Nephron (organoid): ENCODE data around the gene CHGA.

Source experiments
- H3K27ac Mint-ChIP-seq, 3 experiments: 2 replicates each; pipeline ENCODE4 v1.8.0; 2020; ENCODE audit warnings: mixed read lengths in 3 of 3, mild to moderate bottlenecking in 2 of 3, moderate library complexity in 1 of 3
- H3K27me3 Mint-ChIP-seq: 2 replicates; pipeline ENCODE4 v1.8.0; 2021; ENCODE audit warnings: low read depth, mild to moderate bottlenecking, moderate library complexity, mixed read lengths
- H3K36me3 Mint-ChIP-seq: 2 replicates; pipeline ENCODE4 v1.8.0; 2020; ENCODE audit warnings: low read depth, mixed read lengths
- H3K4me1 Mint-ChIP-seq: 2 replicates; pipeline ENCODE4 v1.8.0; 2020; ENCODE audit warnings: mixed read lengths
- H3K4me3 Mint-ChIP-seq, 3 experiments: 2 replicates each; pipeline ENCODE4 v1.8.0; 2020; ENCODE audit warnings: mild to moderate bottlenecking in 3 of 3, mixed read lengths in 3 of 3, moderate library complexity in 2 of 3
- H3K9me3 Mint-ChIP-seq: 2 replicates; pipeline ENCODE4 v1.8.0; 2020; ENCODE audit warnings: mixed read lengths
- CTCF ChIP-seq, 3 experiments: fragments of 200-600 bp; sonication (generic); IDR thresholded peaks; one replicate each; pipeline ENCODE4 v1.5.0; 2021; ENCODE audit warnings: antibody characterized with exemption in 3 of 3; ENCODE audit not compliant: unreplicated experiment in 3 of 3

Gene CHGA

DNA sequence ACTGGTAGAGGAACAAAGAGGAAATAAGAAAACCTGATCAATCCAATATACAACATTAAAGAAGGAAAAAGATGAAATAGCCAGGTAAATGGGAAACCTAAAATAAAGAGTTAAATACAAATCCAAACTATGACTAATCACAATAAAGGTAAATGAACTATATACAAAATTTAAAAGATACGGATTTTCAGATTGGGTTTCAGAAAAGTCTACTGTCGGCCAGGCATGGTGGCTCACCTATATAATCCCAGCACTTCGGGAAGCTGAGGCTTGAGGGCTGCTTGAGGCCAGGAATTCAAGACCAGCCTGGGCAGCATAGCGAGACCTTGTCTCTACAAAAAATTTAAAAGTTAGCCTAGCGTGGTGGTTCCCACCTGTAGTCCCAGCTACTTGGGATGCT is 39.9 kb upstream of the CHGA start:
- Mint-ChIP-seq H3K4me3 (no peak overlapping the region), H3K4me1 (peaks cover 1% of the 10 kb centered on the region), H3K27me3 (peaks cover 70% of the 10 kb centered on the region), H3K9me3 (peaks cover 8% of the 10 kb centered on the region), H3K36me3 (no peaks in the 10 kb centered on the region), H3K27ac (no peak overlapping the region)
- TF ChIP-seq CTCF (IDR thresholded peaks at IDR 0.05; ENCODE audit: unreplicated experiment in 3 of 3): no peak

GRCh38 chr14:92884410-92884809 is 38.5 kb upstream of the CHGA start:
- Mint-ChIP-seq H3K4me3 (no peak overlapping the region), H3K36me3 (no peaks in the 10 kb centered on the region), H3K9me3 (peaks cover 10% of the 10 kb centered on the region), H3K27ac (no peak overlapping the region), H3K4me1 (no peaks in the 10 kb centered on the region), H3K27me3 (peaks cover 78% of the 10 kb centered on the region)
- no peak for TF ChIP-seq CTCF (IDR thresholded peaks at IDR 0.05; ENCODE audit: unreplicated experiment in 3 of 3)

DNA sequence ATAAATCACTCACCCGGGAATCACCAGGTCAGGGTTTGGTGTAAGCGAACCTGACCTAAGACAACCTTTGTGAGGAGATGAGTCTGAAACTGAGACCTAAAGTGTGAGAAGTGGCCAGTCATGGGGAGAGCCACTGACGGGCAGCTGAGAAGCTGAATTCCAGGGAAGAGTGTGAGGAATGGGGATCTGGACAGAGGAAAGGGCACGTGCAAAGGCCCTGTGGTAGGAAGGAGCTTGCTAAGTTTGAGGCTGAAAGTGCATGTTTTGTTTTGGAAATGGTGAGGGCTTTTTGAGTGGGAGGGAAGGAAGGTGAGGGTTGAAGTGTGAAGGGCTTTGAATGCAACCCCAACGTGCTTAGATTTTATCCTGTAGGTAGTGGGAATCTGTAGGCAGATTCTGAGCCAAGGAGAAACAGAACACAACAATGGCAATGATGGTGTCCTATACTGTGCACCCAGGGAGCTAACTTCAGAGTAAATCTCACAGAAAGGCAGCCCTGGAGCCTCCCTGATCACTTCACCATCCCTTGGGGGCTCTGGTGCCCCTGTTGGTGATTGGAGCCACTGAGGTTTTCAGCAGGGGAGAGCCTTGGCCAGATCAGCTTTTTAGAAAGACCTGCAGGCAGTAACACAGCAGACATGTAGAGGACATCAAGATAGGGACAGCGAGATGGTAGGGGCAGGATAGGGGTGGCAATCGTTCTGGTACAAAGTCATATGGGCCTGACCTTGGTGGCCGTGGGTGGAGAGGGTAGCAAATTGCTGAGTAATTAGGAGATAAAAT is 37.5 kb upstream of the CHGA start:
- Mint-ChIP-seq H3K4me1 (no peaks in the 10 kb centered on the region), H3K36me3 (no peaks in the 10 kb centered on the region), H3K27ac (no peak overlapping the region), H3K9me3 (peaks cover 10% of the 10 kb centered on the region), H3K4me3 (no peak overlapping the region), H3K27me3 (peaks cover 73% of the 10 kb centered on the region)
- no peak for TF ChIP-seq CTCF (IDR thresholded peaks at IDR 0.05; ENCODE audit: unreplicated experiment in 3 of 3)

GRCh38 chr14:92886337-92886736 is 36.6 kb upstream of the CHGA start:
- Mint-ChIP-seq H3K27me3 (peaks cover 72% of the 10 kb centered on the region), H3K9me3 (peaks cover 10% of the 10 kb centered on the region), H3K36me3 (no peaks in the 10 kb centered on the region), H3K4me1 (no peaks in the 10 kb centered on the region), H3K27ac (no peak overlapping the region), H3K4me3 (no peak overlapping the region)
- TF ChIP-seq CTCF (IDR thresholded peaks at IDR 0.05; ENCODE audit: unreplicated experiment in 3 of 3): no peak

DNA sequence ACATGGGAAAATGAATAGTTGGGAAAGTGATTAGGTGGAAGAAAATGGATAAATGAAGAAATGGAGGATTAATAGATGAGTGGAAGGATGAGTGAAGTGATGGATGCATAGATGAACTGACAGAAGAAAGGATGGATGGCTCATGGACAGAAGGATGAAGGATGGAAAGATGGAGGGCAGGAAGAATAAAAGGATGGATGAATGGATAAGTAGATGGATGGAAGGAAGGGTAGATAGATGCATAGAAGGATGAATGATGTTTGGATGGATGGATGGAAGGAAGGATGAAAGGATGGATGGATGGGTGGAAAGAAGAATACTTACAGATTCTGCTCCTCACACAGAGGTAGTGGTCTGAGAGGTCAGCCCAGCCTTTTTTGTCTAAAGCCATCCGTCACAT is 35.8 kb upstream of the CHGA start:
- TF ChIP-seq CTCF (IDR thresholded peaks at IDR 0.05; ENCODE audit: unreplicated experiment in 3 of 3): no peak
- no peak overlapping the region for H3K4me3 Mint-ChIP-seq
- no peak overlapping the region for H3K27ac Mint-ChIP-seq
- H3K4me1 Mint-ChIP-seq: no peaks in the 10 kb centered on the region
- H3K36me3 Mint-ChIP-seq: no peaks in the 10 kb centered on the region
- H3K9me3 Mint-ChIP-seq: peaks cover 6% of the 10 kb centered on the region
- H3K27me3 Mint-ChIP-seq: peaks cover 66% of the 10 kb centered on the region

DNA sequence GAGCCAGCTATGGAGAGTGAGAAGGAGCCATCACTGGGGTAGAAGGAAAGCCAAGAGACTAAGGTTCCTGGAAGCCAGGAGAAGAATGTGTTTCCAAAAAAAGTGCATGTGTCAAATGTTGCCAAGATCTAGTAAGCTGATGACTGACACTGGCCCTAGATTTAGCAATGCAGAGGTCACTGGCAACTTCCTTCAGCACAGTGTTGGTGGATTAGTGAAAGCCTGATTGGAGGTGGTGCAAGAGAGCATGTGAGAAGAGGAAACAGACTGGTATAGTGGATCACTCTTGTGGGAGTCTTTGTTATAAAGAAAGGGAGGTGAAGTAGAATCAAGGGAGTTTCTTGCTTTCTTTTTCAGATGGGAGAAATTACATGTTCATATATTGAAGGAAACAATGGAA is 34.1 kb upstream of the CHGA start:
- Mint-ChIP-seq H3K27me3 (peaks cover 65% of the 10 kb centered on the region), H3K27ac (no peak overlapping the region), H3K36me3 (no peaks in the 10 kb centered on the region), H3K4me1 (no peaks in the 10 kb centered on the region), H3K9me3 (peaks cover 10% of the 10 kb centered on the region), H3K4me3 (no peak overlapping the region)
- no peak for TF ChIP-seq CTCF (IDR thresholded peaks at IDR 0.05; ENCODE audit: unreplicated experiment in 3 of 3)
